Measurements from ENCODE around the gene TNS3.
"Not testable (repeated sequence)": the region's sequence is repeated elsewhere in the genome, so short reads cannot be mapped to it uniquely, and the experiment has no call there.

TNS3 gene

GRCh38 chr7:47282790-47283496, 299.0 kb downstream of the TNS3 start:
- DNase-seq (ENCODE audit: low read depth), result no peak

- no peak for DNase-seq (ENCODE audit: low read depth)
Observed at GRCh38 chr7:47281966-47282643, 299.8 kb downstream of the TNS3 start.

- DNase-seq (ENCODE audit: low read depth), result no peak
Observed at GRCh38 chr7:47281161-47281560, 300.8 kb downstream of the TNS3 start.

GRCh38 chr7:47280114-47280513, 301.8 kb downstream of the TNS3 start:
- no peak for DNase-seq (ENCODE audit: low read depth)

- no peak for DNase-seq (ENCODE audit: low read depth)
Observed at GRCh38 chr7:47278043-47278442, 303.9 kb downstream of the TNS3 start.

- no peak for DNase-seq (ENCODE audit: low read depth)
Observed at GRCh38 chr7:47277321-47277781, 304.6 kb downstream of the TNS3 start.

GRCh38 chr7:47273974-47274766, 307.7 kb downstream of the TNS3 start:
- no peak for DNase-seq (ENCODE audit: low read depth)

- DNase-seq (ENCODE audit: low read depth), result no peak
Observed at GRCh38 chr7:47273088-47273487, 308.8 kb downstream of the TNS3 start.

GRCh38 chr7:47271749-47272148, 310.2 kb downstream of the TNS3 start:
- no peak for DNase-seq (ENCODE audit: low read depth)

GRCh38 chr7:47268851-47269836, 312.8 kb downstream of the TNS3 start:
- no peak for DNase-seq (ENCODE audit: low read depth)

GRCh38 chr7:47267346-47267745, 314.6 kb downstream of the TNS3 start:
- no peak for DNase-seq (ENCODE audit: low read depth)

GRCh38 chr7:47266799-47267198, 315.1 kb downstream of the TNS3 start:
- DNase-seq (ENCODE audit: low read depth), result no peak

- DNase-seq (ENCODE audit: low read depth), result no peak
Observed at GRCh38 chr7:47266131-47266706, 315.7 kb downstream of the TNS3 start.

GRCh38 chr7:47265621-47266020, 316.3 kb downstream of the TNS3 start:
- DNase-seq (ENCODE audit: low read depth), result no peak

- no peak for DNase-seq (ENCODE audit: low read depth)
Observed at GRCh38 chr7:47264021-47264651, 317.8 kb downstream of the TNS3 start.

GRCh38 chr7:47262881-47263280, 319.0 kb downstream of the TNS3 start:
- DNase-seq (ENCODE audit: low read depth), result no peak

- DNase-seq (ENCODE audit: low read depth), result not testable (repeated sequence)
Observed at GRCh38 chr7:47262160-47262559, 319.8 kb downstream of the TNS3 start.

GRCh38 chr7:47260270-47260669, 321.6 kb downstream of the TNS3 start:
- no peak for DNase-seq (ENCODE audit: low read depth)

- DNase-seq (ENCODE audit: low read depth), result no peak
Observed at GRCh38 chr7:47259682-47260081, 322.2 kb downstream of the TNS3 start.

- no peak for DNase-seq (ENCODE audit: low read depth)
Observed at GRCh38 chr7:47258798-47259197, 323.1 kb downstream of the TNS3 start.

GRCh38 chr7:47256016-47256415, 325.9 kb downstream of the TNS3 start:
- DNase-seq (ENCODE audit: low read depth), result no peak
